Progenitor cell of endocrine pancreas (in vitro differentiated cells): ENCODE results near the gene ENTR1. TPM values are rescaled to one million over a fixed set of nuclear protein-coding genes. Genes with fewer than 3 reads are reported as not detected.

Experiments
- DNase-seq: peaks from one replicate; pipeline ENCODE4 v3.0.0; 2021; ENCODE audit warnings: low spot score; ENCODE audit not compliant: unreplicated experiment
- H3K27ac Mint-ChIP-seq: 2 replicates; pipeline ENCODE4 v1.8.0; 2021; ENCODE audit warnings: mild to moderate bottlenecking, moderate library complexity, mixed read lengths
- H3K27me3 Mint-ChIP-seq: 2 replicates; pipeline ENCODE4 v1.8.0; 2021; ENCODE audit warnings: mixed read lengths
- H3K36me3 Mint-ChIP-seq: 2 replicates; pipeline ENCODE4 v1.8.0; 2022; ENCODE audit warnings: mixed read lengths; ENCODE audit not compliant: insufficient read depth
- H3K4me1 Mint-ChIP-seq: 2 replicates; pipeline ENCODE4 v1.8.0; 2021; ENCODE audit warnings: low read depth, mixed read lengths
- H3K4me3 Mint-ChIP-seq: 2 replicates; pipeline ENCODE4 v1.8.0; 2021; ENCODE audit warnings: low read depth, mild to moderate bottlenecking, moderate library complexity, mixed read lengths
- H3K9me3 Mint-ChIP-seq: 2 replicates; pipeline ENCODE4 v1.8.0; 2021; ENCODE audit warnings: low read depth, mixed read lengths
- total RNA-seq: library from RNA; stranded (reverse); gene quantifications from 2 replicates; pipeline ENCODE4 v1.2.1, GENCODE V29; 2021
- TF ChIP-seq, protein P1 (sequence below): fragments of 200-600 bp; sonication (generic); IDR thresholded peaks from one replicate; pipeline ENCODE4 v1.5.0; 2021; ENCODE audit warnings: antibody characterized with exemption, mild to moderate bottlenecking; ENCODE audit not compliant: unreplicated experiment

Gene ENTR1
- total RNA-seq, 1 donor from 2014 or later: 70.9 TPM

DNA sequence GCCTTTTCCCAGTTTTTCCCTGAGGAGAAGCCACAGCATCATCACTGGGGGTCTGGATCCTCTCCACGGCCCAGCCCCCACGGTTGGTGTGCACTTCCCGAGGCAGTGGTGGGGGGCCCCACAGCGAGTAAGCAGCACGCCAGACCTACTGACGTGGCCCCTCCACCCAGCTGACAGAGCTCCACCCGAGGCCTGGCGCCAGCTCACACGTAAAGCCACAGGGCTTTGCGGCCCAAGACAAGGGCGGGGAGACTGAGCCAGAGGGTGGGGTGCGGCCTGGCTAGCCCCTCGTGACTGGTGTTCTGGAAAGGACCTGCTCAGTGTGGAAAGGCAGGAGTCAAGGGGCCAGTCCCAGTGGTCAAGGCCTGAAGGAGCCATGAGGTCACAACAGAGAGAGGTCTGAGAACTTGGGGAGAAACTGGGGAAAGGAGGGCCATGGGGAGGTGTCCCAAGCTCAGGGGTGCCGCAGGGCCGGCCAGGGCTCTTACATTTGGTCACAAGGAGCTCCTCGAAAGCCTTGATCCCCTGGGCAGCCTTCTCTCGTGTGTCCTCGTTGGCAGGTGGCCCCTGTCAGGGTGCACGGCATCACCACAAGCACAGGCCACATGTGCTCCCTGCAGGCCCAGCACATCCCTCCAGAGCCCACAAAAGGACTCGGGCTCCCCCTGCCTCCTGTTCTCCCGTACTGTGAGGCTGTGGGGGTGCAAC, 15.9 kb downstream of the ENTR1 start:
- H3K4me1 Mint-ChIP-seq: peaks cover 10% of the 10 kb centered on the region

DNA sequence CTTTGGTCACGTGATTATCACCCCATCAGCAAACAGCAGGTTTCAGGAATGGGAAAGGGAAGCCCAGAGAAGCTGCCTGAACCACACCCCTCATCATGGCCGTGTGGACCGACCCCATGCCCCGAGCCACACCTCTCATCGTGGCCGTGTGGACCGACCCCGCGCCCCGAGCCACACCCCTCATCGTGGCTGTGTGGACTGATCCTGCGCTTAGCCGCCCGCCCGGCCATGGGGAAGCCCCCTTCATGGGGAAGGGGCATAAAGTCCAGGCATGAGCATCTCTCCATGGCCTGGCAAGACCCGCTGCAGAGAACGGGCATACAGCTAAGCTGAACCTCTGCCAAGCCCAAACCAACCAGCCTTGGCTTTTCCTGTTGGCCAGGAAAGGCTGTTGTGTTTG, 16.9 kb downstream of the ENTR1 start:
- Mint-ChIP-seq H3K27ac (no peak overlapping the region), H3K4me1 (peaks cover 2% of the 10 kb centered on the region), H3K9me3 (no peaks in the 10 kb centered on the region), H3K27me3 (no peaks in the 10 kb centered on the region), H3K36me3 (peaks cover 14% of the 10 kb centered on the region), H3K4me3 (no peak overlapping the region)
- TF ChIP-seq, protein P1, sequence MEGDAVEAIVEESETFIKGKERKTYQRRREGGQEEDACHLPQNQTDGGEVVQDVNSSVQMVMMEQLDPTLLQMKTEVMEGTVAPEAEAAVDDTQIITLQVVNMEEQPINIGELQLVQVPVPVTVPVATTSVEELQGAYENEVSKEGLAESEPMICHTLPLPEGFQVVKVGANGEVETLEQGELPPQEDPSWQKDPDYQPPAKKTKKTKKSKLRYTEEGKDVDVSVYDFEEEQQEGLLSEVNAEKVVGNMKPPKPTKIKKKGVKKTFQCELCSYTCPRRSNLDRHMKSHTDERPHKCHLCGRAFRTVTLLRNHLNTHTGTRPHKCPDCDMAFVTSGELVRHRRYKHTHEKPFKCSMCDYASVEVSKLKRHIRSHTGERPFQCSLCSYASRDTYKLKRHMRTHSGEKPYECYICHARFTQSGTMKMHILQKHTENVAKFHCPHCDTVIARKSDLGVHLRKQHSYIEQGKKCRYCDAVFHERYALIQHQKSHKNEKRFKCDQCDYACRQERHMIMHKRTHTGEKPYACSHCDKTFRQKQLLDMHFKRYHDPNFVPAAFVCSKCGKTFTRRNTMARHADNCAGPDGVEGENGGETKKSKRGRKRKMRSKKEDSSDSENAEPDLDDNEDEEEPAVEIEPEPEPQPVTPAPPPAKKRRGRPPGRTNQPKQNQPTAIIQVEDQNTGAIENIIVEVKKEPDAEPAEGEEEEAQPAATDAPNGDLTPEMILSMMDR: no peak
- no peak for DNase-seq

More for the DNA sequence above, 15.9 kb downstream of the ENTR1 start:
- Mint-ChIP-seq H3K9me3 (no peaks in the 10 kb centered on the region), H3K36me3 (peaks cover 14% of the 10 kb centered on the region), H3K27me3 (no peaks in the 10 kb centered on the region), H3K4me3 (no peak overlapping the region), H3K27ac (no peak overlapping the region)
- TF ChIP-seq, protein P1: no peak
- no peak for DNase-seq

DNA sequence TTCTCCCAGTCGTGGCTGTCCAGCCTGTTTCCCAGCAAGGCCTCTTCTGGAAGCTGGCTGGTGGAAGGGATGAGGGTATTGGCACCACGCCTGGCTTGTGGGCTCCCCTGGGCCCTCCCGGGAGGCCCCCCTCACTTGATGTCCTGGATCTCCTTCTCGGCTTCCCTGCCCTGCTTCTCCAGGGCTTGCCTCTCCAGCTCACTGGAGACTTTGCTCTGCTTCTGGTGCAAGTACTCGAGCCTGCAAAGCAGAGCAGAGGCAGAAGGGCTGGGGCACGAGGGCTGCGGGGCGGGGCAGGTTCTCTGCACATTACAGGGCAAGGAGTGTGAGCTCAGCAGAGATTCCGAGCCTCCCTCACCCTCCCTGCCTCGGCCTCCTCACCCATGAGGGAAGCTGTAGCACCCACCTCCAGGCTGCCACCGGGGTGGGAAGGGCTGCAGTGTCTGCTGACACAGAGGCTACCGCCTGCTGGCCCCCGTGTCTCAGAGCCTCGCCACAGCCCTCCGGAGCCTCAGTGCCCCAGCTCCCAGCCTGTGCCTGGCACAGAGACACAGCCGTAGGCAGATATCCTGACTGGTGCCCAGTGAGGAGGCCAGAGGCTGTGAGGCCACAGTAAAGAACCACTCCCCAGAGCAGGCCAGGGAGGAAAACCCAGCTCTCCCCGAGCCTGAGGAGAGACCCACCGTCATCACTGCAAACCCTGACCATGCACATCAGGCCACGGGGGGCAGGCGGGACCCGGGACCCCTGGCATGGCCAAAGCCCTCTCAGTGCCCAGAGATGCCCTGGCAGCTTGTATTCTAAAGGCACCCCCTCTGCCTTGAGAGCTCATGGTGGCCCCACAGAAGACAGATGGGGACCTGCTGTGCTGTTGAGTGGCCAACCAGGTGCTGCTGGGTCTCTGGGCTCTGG, 17.6 kb downstream of the ENTR1 start:
- Mint-ChIP-seq H3K4me1 (no peaks in the 10 kb centered on the region), H3K9me3 (no peaks in the 10 kb centered on the region), H3K36me3 (peaks cover 15% of the 10 kb centered on the region), H3K27me3 (no peaks in the 10 kb centered on the region), H3K27ac (no peak overlapping the region), H3K4me3 (no peak overlapping the region)
- TF ChIP-seq, protein P1: no peak
- no peak for DNase-seq

DNA sequence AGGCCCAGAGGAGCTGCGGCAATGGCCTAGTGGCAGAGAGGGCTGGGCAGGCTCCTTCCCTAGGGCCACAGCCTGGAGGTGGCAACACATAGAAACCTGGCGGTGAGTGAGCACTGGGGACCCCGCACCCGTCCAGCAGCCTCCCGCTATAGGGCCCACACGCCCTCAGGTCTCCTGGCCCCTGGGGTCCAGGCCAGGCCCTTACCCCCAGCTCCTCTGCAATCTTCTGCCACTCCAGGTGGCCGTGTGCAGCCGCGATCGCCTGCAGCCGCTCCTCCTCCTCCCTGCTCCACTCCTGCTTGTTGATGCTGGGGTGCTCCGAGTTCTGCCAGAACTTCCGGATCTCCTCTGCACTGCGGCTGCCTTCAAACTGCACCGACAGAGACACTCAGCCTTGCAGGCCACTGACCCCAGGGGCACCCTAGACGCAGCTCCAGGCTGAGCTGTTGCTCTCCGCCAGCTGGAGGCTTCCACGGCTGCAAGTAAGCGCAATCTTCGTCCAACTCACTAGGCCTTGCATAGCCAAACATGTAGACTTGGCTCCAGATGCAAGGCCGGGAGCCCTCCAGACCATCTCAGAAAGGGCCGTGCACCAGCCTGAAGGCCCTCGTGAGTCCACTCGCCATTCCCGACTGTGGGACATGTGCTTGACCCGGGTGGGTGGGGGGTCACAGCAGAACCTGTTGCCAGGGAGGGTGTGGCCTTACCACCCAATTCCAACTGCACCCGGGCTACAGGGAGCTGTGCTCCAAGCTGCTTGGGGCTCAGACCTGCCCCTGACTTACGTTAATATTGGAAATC, 18.5 kb downstream of the ENTR1 start:
- Mint-ChIP-seq H3K36me3 (peaks cover 14% of the 10 kb centered on the region), H3K9me3 (no peaks in the 10 kb centered on the region), H3K4me1 (no peaks in the 10 kb centered on the region), H3K27ac (no peak overlapping the region), H3K27me3 (no peaks in the 10 kb centered on the region), H3K4me3 (no peak overlapping the region)
- TF ChIP-seq, protein P1: no peak
- no peak for DNase-seq

DNA sequence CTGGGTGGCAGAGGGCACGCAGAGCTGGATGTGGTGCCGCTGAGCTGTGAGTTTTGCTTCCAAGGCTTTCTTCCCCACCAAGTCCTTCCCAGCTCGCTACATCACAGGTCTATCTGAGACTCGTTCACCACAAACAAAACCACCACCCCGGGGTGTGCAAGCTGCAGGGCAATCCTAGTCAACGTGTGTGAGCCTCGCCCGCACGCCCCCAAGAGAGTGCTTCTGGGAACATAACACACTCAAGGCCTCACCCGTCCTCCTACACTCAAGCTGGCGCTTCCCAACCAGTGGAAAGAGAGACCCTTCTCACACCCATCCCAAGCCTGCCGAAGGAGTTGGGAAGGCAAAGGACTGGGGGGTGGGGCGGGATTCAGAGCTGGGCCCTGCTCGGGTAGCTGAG, 21.0 kb downstream of the ENTR1 start:
- Mint-ChIP-seq H3K36me3 (peaks cover 22% of the 10 kb centered on the region), H3K27ac (no peak overlapping the region), H3K27me3 (no peaks in the 10 kb centered on the region), H3K4me3 (no peak overlapping the region), H3K9me3 (no peaks in the 10 kb centered on the region), H3K4me1 (no peaks in the 10 kb centered on the region)
- TF ChIP-seq, protein P1: no peak
- DNase-seq: no peak
